HepG2 (cell line): ENCODE results near the gene RAN. TPM values are rescaled to one million over a fixed set of nuclear protein-coding genes. Genes with fewer than 3 reads are reported as not detected.

Source experiments
- AKAP8 ChIP-seq: sonication (generic); formaldehyde crosslinking; IDR thresholded peaks from 2 replicates; pipeline ENCODE4 v1.5.1; 2020; ENCODE audit warnings: mild to moderate bottlenecking, missing genetic modification reagents
- ATAD3A ChIP-seq: sonication (generic); formaldehyde crosslinking; IDR thresholded peaks from 2 replicates; pipeline ENCODE4 v1.4.0; 2020; ENCODE audit warnings: missing genetic modification reagents
- ATF7 ChIP-seq, 2 experiments: fragments of 450-650 bp in 1 of 2; sonication (generic) in 1 of 2; formaldehyde crosslinking in 1 of 2; IDR thresholded peaks; 2 replicates each; pipeline versions ENCODE4 v1.4.0 to v1.6.1; 2016 to 2020; ENCODE audit warnings: antibody characterized with exemption in 1 of 2, mild to moderate bottlenecking in 1 of 2, missing genetic modification reagents in 1 of 2
- BRF2 ChIP-seq: sonication (generic); formaldehyde crosslinking; IDR thresholded peaks from 2 replicates; pipeline ENCODE4 v1.8.1; 2022; ENCODE audit warnings: mild to moderate bottlenecking, missing genetic modification reagents
- DR1 ChIP-seq: sonication (generic); formaldehyde crosslinking; IDR thresholded peaks from 2 replicates; pipeline ENCODE4 v1.8.0; 2021; ENCODE audit warnings: mild to moderate bottlenecking, missing genetic modification reagents, inconsistent platforms
- EZH2 ChIP-seq: conservative IDR thresholded peaks from 2 replicates; pipeline ENCODE4 v1.6.1; 2012; ENCODE audit warnings: mild to moderate bottlenecking, low read depth, low read length, moderate library complexity
- FLYWCH1 ChIP-seq: sonication (generic); formaldehyde crosslinking; IDR thresholded peaks from 2 replicates; pipeline ENCODE4 v1.8.1; 2023; ENCODE audit warnings: mild to moderate bottlenecking, missing genetic modification reagents
- ISX ChIP-seq: sonication (generic); formaldehyde crosslinking; conservative IDR thresholded peaks from 2 replicates; pipeline ENCODE4 v1.5.0; 2020; ENCODE audit warnings: missing genetic modification reagents
- KDM5B ChIP-seq: sonication (generic); formaldehyde crosslinking; IDR thresholded peaks from 2 replicates; pipeline ENCODE4 v1.4.0; 2020; ENCODE audit warnings: missing genetic modification reagents, mild to moderate bottlenecking, borderline replicate concordance
- KDM6A ChIP-seq: IDR thresholded peaks from 2 replicates; pipeline ENCODE4 v1.6.1; 2016; ENCODE audit warnings: low read depth
- LBX2 ChIP-seq: sonication (generic); formaldehyde crosslinking; IDR thresholded peaks from 2 replicates; pipeline ENCODE4 v1.5.0; 2020; ENCODE audit warnings: missing genetic modification reagents, mild to moderate bottlenecking, borderline replicate concordance
- MED8 ChIP-seq: sonication (generic); formaldehyde crosslinking; IDR thresholded peaks from 2 replicates; pipeline ENCODE4 v1.8.1; 2023; ENCODE audit warnings: mild to moderate bottlenecking, missing genetic modification reagents; ENCODE audit not compliant: insufficient replicate concordance
- MIXL1 ChIP-seq: IDR thresholded peaks from 2 replicates; pipeline ENCODE4 v1.6.1; 2016
- NAIF1 ChIP-seq: sonication (generic); formaldehyde crosslinking; IDR thresholded peaks from 2 replicates; pipeline ENCODE4 v1.5.0; 2020; ENCODE audit warnings: mild to moderate bottlenecking, missing genetic modification reagents, borderline replicate concordance
- NFKBIZ ChIP-seq: IDR thresholded peaks from 2 replicates; pipeline ENCODE4 v1.6.1; 2018; ENCODE audit warnings: missing genetic modification reagents, missing compliant biosample characterization
- RFX5 ChIP-seq: IDR thresholded peaks from 2 replicates; pipeline ENCODE4 v1.6.1; 2011; ENCODE audit warnings: low read depth, low read length, improper control_type of control experiment
- RNF2 ChIP-seq: fragments of 450-650 bp; conservative IDR thresholded peaks from 2 replicates; pipeline ENCODE4 v1.6.1; 2016; ENCODE audit warnings: low read depth
- SP4 ChIP-seq: sonication (generic); formaldehyde crosslinking; IDR thresholded peaks from 2 replicates; pipeline ENCODE4 v1.8.1; 2023; ENCODE audit warnings: mild to moderate bottlenecking, missing genetic modification reagents
- TBX2 ChIP-seq: sonication (generic); formaldehyde crosslinking; IDR thresholded peaks from 2 replicates; pipeline ENCODE4 v1.5.0; 2020; ENCODE audit warnings: missing genetic modification reagents, mild to moderate bottlenecking, borderline replicate concordance
- THRA ChIP-seq: sonication (generic); formaldehyde crosslinking; IDR thresholded peaks from 2 replicates; pipeline ENCODE4 v1.4.0; 2020; ENCODE audit warnings: missing genetic modification reagents, borderline replicate concordance
- TP53 ChIP-seq: sonication (generic); formaldehyde crosslinking; conservative IDR thresholded peaks from 2 replicates; pipeline ENCODE4 v1.4.0; 2020; ENCODE audit warnings: missing genetic modification reagents
- XRCC5 ChIP-seq: fragments of 200-400 bp; formaldehyde crosslinking; optimal IDR thresholded peaks from 2 replicates; pipeline ENCODE3; 2017; ENCODE audit warnings: mild to moderate bottlenecking, low read length
- ZFP1 ChIP-seq: IDR thresholded peaks from 2 replicates; pipeline ENCODE4 v1.6.1; 2016
- ZFX ChIP-seq: sonication (generic); formaldehyde crosslinking; IDR thresholded peaks from 2 replicates; pipeline ENCODE4 v1.4.0; 2020; ENCODE audit warnings: mild to moderate bottlenecking, low read depth, missing genetic modification reagents, moderate library complexity
- ZNF143 ChIP-seq: sonication (generic); formaldehyde crosslinking; IDR thresholded peaks from 2 replicates; pipeline ENCODE4 v1.4.0; 2020; ENCODE audit warnings: missing genetic modification reagents
- ZNF260 ChIP-seq: sonication (generic); formaldehyde crosslinking; IDR thresholded peaks from 2 replicates; pipeline ENCODE4 v1.4.0; 2020; ENCODE audit warnings: missing genetic modification reagents, low read depth, mild to moderate bottlenecking, borderline replicate concordance
- ZNF550 ChIP-seq: sonication (generic); formaldehyde crosslinking; IDR thresholded peaks from 2 replicates; pipeline ENCODE4 v1.4.0; 2020; ENCODE audit warnings: mild to moderate bottlenecking, missing genetic modification reagents, borderline replicate concordance
- ZNF556 ChIP-seq: sonication (generic); formaldehyde crosslinking; IDR thresholded peaks from 2 replicates; pipeline ENCODE4 v1.4.0; 2020; ENCODE audit warnings: mild to moderate bottlenecking, missing genetic modification reagents, borderline replicate concordance
- ZSCAN29 ChIP-seq: sonication (generic); formaldehyde crosslinking; conservative IDR thresholded peaks from 2 replicates; pipeline ENCODE4 v1.4.0; 2020; ENCODE audit warnings: mild to moderate bottlenecking, missing genetic modification reagents
- polyA plus RNA-seq, 8 experiments: library from polyadenylated mRNA; depleted of rRNA in 3 of 8; stranded (reverse) in 7 of 8; unstranded in 1 of 8; fragments of >200 nt; fragmentation: Illumina TruSeq in 4 of 8; extraction: Trizol in 4 of 8; gene quantifications; 2 replicates each; pipeline versions ENCODE4 v1.2.1 to v1.2.3, GENCODE V29; 2011 to 2016; ENCODE audit warnings: low read depth in 4 of 8, missing spikeins in 1 of 8, mixed read lengths in 1 of 8; ENCODE audit not compliant: insufficient read depth in 1 of 8
- total RNA-seq, 5 experiments: library from RNA; depleted of rRNA; stranded (reverse); fragments of >200 nt; fragmentation: Illumina TruSeq; extraction: Trizol; gene quantifications; 2 replicates each; pipeline ENCODE4 v1.2.3, GENCODE V29; 2016; ENCODE audit warnings: low read depth in 1 of 5

RAN gene
- total and polyA plus RNA-seq, 2 of the 13 experiments (the other 11 are each of a cell fraction or from before 2014, with no cell fraction given) = 1,335 to 1,630 TPM

- no peak for TF ChIP-seq RFX5
- no peak for TF ChIP-seq ISX (CRISPR knock-in tag)
- TF ChIP-seq ATF7 (IDR thresholded peaks at IDR 0.05) = no peak
- TF ChIP-seq ATF7 (CRISPR knock-in tag; IDR thresholded peaks at IDR 0.05) = no peak
- TF ChIP-seq ZSCAN29 (CRISPR knock-in tag) = no peak
- TF ChIP-seq RNF2 = no peak
- peak; percentile 30; the same call in 1 of the 2 replicates for TF ChIP-seq ZFX (CRISPR knock-in tag)
- TF ChIP-seq NAIF1 = no peak
- TF ChIP-seq EZH2 = no peak
- TF ChIP-seq ZFP1 (CRISPR knock-in tag) = no peak
- no peak for TF ChIP-seq ZNF550 (CRISPR knock-in tag)
- no peak for TF ChIP-seq ZNF556 (CRISPR knock-in tag)
- no peak for TF ChIP-seq ATAD3A (CRISPR knock-in tag)
- TF ChIP-seq MED8 (CRISPR knock-in tag) = no peak
- no peak for TF ChIP-seq DR1 (CRISPR knock-in tag)
- no peak for TF ChIP-seq AKAP8 (CRISPR knock-in tag)
- TF ChIP-seq BRF2 = no peak
- no peak for TF ChIP-seq SP4 (CRISPR knock-in tag)
- no peak for TF ChIP-seq LBX2 (CRISPR knock-in tag)
- TF ChIP-seq ZNF143 (CRISPR knock-in tag) = no peak
- peak; percentile 43; the same call in 1 of the 2 replicates for TF ChIP-seq KDM5B (CRISPR knock-in tag)
- TF ChIP-seq XRCC5 = peak; percentile 73
- no peak for TF ChIP-seq KDM6A (CRISPR knock-in tag)
- TF ChIP-seq MIXL1 (CRISPR knock-in tag) = peak; percentile 86; the same call in 1 of the 2 replicates
- no peak for TF ChIP-seq TP53
- no peak for TF ChIP-seq ZNF260
- no peak for TF ChIP-seq FLYWCH1 (CRISPR knock-in tag)
- no peak for TF ChIP-seq NFKBIZ (CRISPR knock-in tag)
- peak; percentile 48; the same call in 1 of the 2 replicates for TF ChIP-seq TBX2 (CRISPR knock-in tag)
- TF ChIP-seq THRA = 0 out of 2 replicates have a peak, but pooled peaks have one; percentile 33
Measured at GRCh38 chr12:130916241-130916911, 44.5 kb downstream of the RAN start (continued).
